GM12872 (cell line): ENCODE data around the gene NBEA.

ENCODE experiments used
- TF ChIP-seq, protein P1 (sequence below): IDR thresholded peaks from 3 replicates; pipeline ENCODE4 v1.5.1; 2011; ENCODE audit warnings: low read depth, mild to moderate bottlenecking, low read length, moderate library complexity; ENCODE audit not compliant: insufficient read depth

Gene NBEA

GRCh38 chr13:35479706-35480105 is 537.6 kb downstream of the NBEA start:
- TF ChIP-seq, protein P1, sequence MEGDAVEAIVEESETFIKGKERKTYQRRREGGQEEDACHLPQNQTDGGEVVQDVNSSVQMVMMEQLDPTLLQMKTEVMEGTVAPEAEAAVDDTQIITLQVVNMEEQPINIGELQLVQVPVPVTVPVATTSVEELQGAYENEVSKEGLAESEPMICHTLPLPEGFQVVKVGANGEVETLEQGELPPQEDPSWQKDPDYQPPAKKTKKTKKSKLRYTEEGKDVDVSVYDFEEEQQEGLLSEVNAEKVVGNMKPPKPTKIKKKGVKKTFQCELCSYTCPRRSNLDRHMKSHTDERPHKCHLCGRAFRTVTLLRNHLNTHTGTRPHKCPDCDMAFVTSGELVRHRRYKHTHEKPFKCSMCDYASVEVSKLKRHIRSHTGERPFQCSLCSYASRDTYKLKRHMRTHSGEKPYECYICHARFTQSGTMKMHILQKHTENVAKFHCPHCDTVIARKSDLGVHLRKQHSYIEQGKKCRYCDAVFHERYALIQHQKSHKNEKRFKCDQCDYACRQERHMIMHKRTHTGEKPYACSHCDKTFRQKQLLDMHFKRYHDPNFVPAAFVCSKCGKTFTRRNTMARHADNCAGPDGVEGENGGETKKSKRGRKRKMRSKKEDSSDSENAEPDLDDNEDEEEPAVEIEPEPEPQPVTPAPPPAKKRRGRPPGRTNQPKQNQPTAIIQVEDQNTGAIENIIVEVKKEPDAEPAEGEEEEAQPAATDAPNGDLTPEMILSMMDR = no peak

DNA sequence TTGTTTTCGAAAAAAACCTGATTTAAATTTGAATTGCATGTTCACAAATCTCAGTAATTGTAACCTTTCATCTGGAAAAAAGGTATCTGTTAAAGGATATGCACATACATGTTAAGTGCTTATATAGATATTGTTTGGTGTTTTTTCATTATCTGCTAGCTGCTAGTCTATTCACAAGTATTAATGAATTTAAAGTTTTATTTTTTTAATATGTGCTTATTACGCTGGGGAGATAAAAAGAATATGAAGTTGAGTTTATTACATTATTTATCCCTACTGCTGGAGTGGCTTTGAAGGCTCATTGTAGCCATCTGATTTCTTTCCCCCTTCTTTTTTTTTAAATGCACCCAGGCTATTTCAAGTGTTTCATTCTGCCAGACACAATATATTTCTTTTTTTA is 538.3 kb downstream of the NBEA start:
- TF ChIP-seq, protein P1 = no peak

DNA sequence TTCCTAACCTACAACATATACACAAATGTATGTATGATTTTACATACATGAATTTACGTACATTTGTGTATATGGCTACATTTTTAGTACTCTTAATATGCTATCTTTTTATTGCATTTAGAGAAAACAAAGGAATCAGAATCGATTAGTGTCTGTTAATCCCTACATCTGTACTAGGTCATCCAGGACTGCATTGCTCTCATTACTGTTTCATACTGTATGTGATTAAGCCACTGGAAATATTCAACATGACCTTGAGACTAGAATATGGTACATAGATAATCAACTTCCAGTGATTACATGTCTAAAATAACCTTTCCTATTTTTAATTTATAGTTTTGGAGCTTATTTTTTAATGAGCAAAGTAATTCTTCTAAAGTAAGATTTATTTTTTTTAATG is 539.7 kb downstream of the NBEA start:
- TF ChIP-seq, protein P1 = no peak

DNA sequence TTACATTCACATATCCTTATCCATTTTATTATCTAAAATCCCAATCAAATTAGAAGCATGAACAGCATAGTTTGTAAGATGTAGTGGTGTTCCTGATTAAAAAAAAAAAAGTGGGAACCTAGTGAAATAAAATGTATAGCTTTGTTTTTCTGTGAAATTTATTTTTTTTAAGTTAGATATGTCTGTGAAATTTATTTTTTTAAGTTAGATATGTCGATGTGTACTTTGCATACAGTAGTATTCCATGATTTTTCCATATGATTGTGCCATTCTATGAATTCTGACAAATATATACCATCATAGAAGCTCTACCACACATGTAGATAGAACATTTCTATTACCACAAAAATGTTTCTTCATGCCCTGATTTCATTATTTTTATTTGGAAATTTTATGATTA is 540.5 kb downstream of the NBEA start:
- TF ChIP-seq, protein P1 = no peak

GRCh38 chr13:35483761-35484160 is 541.7 kb downstream of the NBEA start:
- TF ChIP-seq, protein P1 = no peak

- TF ChIP-seq, protein P1 = no peak
Observed at GRCh38 chr13:35484384-35484783, 542.3 kb downstream of the NBEA start.

- TF ChIP-seq, protein P1 = no peak
Observed at GRCh38 chr13:35485424-35485823, 543.4 kb downstream of the NBEA start.

DNA sequence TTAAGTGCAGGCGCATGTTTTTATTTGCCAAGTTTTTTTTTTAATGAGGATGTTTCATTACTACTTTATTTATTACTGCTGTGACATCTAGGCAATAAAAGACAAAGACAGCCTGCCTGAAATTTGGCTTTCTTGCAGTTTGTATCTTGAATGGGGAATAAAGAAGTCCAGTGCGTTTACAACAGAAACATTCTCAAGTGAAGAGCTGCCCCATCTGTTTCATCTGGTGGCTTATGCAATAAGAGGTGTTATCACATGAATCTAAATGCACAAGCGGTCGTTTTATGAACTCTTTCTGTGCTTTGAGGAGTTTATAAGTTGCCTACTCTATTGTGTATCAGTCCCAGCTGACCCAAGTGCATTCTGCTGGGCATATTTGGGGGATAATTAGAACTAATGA is 547.0 kb downstream of the NBEA start:
- TF ChIP-seq, protein P1 = no peak
